CD4-positive, alpha-beta T cell treated with Interleukin-1 beta for 1 hour (primary cell): ENCODE results near the gene MAPK1.
"Not testable (repeated sequence)": the region's sequence is repeated elsewhere in the genome, so short reads cannot be mapped to it uniquely, and the experiment has no call there.

Experiments used
- DNase-seq, 2 donors: peaks; one replicate each; pipeline ENCODE4 v3.0.0-alpha.2; 2020 to 2022

The MAPK1 gene

DNA sequence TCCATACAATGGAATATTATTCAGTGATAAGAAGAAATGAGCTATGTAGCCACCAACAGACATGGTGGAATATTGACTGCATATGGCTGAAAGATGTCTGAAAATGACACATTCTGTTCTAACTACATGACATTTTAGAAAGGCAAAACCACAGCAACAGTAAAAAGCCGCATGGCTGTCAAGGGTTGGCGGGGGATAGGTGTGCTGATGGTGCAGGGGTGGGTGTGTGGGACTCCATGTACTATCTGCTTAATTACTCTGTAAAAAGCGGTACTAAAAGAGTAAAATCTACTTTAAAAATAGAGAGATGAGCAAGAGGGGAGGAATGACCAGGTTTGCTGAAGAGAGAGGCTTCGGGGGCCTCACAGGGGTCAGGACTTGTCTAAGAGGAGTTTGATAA, 115.2 kb downstream of the MAPK1 start:
- DNase-seq: no peak

DNA sequence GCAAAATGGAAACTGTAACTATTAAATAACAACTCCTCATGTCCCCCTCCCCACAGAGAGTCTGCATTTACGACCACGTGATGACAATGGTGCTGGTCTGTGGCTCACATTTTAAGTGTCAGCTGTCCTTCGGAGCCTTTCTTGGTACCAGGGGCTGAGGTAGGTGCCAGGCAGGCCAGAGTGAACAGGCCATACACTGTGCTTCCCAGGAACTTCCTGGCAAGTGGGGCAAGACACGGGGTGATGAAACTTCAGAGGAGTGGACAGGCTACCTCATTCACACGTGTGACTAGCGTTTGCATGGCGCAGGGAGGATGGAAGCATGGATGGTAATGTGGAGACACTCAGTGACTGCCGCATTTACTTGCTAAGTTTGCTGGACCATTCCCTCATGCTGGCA, 121.5 kb downstream of the MAPK1 start:
- no peak for DNase-seq

DNA sequence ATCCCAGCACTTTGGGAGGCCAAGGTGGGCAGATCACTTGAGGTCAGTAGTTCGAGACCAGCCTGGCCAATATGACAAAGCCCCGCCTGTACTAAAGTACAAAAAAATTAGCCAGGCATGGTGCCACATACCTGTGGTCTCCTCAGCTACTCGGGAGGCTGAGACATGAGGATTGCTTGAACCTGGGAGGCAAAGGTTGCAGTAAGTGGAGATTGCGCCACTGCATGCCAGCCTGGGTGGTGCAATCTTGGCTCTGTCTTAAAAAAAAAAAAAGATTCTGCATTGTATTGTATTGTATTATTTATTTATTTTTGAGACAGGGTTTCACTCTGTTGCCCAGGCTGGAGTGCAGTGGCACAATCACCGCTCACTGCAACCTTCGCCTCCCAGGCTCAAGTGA, 122.5 kb downstream of the MAPK1 start:
- not testable (repeated sequence) for DNase-seq

DNA sequence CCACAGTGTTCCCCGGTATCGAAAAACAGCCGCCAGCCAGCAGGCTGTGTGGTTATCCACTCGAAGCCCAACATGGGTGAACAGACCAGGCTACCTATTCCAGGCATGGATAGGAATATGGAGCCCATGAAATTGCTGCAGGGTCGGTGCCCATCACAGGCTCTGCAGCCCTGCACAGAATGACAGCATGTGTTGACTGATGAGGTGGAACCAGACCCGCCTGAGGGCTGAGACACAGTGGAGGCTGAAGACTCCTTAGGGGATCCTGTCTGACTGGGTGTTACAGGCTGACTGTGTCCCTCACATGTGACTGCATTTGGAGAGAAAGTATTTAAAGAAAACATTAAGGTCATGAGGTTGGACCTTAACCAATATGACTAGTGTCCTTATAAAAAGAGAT, 125.7 kb downstream of the MAPK1 start:
- no peak for DNase-seq

DNA sequence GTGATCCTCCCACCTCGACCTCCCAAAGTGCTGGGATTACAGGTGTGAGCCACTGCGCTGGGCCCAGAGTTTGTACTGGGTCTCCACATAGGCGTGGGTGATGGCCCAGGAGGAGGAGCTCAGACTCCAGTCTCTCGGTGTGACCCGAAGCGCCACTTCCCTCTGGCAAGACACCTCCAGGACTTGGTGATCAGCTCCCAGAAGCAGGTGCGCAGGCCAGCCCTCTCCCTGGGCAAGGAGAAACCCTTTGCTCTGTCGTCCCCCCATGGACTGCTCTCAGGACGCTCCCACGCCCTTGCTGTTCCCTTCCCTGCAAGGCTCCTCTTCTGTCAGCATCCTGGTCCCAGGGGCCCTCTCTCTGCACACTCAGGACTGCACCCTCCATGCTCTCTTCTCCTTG, 126.4 kb downstream of the MAPK1 start:
- no peak for DNase-seq

DNA sequence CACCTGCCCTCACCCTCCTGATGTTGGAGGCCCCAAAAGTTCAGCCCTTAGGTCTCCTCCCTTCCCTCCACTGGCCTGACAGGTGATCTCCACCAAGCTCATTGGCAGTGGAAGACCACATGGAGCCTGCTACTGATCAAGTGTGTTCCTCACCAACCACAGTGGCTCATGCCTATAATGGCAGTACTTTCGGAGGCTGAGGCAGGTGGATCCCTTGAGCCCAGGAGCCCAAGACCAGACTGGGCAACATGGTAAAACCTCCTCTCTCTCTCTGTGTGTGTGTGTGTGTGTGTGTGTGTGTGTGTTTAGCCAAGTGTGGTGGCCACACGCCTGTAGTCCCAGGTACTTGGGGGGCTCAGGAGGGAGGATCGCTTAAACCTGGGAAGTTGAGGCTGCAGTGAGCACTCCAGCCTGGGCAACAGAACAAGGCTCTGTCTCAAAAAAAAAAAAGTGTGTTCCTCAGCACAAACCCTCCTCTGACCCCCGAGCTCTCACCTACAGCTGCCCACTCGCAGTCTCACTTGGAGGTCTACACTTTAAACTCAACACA, 127.5 kb downstream of the MAPK1 start:
- DNase-seq: no peak

DNA sequence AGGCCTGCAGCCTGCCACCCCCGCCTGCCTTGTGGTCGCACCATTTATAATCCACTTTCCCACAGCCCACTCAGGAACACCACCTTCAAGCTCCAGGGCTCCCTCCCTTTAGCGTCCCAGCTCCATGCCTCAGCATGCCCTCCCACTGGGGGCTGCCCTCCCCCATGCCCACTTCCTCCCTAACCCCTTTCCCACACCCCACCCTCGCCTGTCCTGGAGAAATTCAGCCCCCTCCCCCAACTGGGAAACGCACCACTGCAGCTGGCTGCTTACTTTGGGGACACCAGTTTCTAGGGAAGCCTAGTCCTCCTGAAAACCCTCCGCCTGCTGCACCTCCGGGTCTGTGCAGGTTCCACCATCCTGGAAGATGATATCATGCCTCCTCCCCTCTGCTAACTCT, 128.5 kb downstream of the MAPK1 start:
- DNase-seq: no peak

DNA sequence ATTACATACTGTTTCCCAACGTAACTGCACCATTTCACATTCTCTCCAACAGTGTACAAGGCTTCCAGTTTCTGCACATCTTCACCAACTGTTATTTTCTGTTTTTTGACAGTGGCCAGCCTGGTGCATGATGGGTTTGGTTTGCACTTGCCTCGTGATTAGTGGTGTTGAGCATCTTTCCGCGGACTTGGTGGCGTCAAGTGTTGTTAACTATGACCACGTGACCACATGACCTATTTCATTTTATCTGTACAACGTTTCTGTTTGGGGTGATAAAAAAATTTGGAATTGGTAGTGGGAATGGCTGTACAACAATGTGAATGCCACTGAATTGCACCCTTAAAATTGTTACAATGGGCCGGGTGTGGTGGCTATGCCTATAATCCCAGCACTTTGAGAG, 129.4 kb downstream of the MAPK1 start:
- peak in 1 of 2 donors; percentile 12 for DNase-seq

DNA sequence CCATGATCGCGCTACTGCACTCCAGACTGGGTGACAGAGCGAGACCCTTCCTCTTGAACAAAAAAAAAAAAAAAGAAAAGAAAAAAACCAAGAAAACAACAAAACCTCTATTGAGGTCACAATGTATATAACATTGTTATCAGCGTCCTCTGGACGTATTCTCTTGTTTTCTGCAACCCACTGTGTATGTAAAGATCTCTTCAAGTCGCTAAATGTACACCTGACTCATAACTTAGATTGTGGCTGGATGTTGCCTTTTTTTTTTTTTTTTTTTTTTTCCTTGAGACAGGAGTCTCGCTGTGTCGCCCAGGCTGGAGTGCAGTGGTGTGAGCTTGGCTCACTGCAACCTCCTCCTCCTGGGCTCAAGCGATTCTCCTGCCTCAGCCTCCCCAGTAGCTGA, 130.5 kb downstream of the MAPK1 start:
- no peak for DNase-seq

DNA sequence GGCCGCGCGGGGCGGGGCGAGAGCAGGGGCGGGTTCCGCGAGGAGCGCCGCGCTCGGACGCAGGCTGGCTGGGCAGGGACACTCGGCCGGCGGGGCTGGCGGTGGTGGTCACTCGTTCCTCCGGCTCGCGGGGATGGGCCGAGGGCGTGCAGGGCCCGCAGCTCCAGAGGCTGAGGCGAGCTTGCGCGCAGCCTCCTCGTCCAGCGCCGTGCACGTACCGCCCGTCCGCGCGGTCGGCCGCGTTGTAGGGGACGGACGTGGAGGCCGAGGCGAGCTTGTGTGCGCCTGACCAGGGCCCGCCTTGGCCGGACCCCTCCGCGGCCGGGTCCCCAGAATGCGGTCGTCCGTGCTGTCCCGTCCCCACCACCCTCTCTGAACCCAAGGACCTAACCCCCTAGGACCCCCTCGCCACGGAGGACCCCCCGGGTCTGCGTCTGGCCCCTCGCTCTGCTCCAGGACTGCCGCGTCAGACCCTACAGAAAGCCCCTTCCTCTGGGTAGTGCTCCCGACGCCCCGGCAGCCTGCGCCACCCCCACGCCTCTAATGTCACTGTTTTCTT, 131.3 kb downstream of the MAPK1 start:
- no peak for DNase-seq

DNA sequence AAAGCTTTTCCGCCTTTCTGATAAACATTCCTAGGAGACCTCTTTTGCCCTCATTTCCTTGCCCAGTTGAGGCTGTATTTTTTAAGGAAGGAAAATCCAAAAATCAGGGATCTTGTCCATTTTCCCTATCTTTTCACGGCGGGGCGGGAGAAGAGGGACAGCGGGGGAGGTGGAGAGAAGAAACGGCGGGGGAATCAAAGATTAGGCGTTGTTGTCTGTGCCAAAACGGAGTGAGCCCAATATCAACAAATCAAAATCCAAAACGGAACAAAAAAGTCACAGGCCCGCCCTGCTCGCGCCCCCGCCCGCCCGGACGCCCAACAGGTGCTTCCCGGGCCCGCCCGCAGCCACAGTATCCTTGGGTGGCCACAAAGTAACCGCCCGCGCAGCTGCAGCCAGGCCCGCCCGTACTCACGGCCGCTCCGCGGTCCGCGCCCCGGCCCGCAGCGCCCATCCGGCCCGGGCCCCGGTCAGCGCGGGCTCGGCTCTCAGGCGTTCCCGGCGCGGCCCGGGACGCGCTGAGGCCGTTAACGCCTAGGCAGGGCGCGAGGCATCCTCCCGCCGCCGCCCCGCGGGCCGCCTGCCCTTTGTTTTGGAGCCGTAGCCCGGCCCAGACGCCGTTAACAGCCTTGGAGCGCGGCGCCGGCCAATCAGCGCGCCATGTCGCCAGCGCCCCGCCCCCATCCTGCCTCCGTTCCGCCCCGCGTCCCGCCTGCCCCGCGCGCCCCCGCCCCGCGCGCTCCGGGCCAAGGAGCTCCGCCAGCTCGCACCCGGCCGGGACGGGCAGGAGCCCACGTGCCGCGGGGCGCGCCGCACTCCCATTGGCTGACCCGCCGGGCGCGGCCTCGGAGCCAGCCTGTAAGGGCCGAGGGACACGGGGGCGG, 132.0 kb downstream of the MAPK1 start, which contains the start of gene YPEL1:
Gene YPEL1 (minus strand): TSS at position 595 of the 884 bp plus-strand sequence. CDS start 25,050 bp downstream, outside the sequence.
- DNase-seq: peak; percentile 97 to 98

DNA sequence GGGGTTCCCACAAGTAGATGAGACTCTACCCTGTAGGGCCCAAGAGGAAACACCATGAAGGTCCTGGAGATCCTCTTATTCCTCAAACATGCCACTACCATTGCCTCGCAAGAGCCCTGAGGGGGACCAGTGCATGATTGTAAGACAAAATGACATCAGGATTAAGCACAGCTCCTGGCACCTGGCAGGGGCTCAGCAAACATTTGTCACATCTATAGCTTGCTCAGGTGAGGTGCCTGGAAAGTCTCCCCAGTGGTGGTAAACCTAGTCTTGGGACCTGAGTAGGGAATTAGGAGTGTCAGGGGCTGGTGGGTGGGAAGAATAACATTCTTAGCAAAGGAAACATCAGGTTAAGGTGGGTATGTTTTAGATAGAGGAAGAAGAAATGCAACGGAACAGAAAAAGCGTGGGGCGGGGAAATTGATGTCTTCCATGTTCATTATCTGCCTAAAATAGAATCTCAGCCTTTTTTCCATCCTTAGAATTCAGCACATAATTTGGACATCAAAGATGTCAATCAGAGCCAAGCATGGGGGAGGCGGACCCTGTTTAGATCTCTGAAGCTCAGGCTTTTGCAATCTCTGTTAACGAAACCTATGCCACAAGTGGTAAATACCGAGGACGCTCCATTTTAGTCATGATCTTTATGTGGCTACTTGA, 132.8 kb downstream of the MAPK1 start:
- DNase-seq: no peak

DNA sequence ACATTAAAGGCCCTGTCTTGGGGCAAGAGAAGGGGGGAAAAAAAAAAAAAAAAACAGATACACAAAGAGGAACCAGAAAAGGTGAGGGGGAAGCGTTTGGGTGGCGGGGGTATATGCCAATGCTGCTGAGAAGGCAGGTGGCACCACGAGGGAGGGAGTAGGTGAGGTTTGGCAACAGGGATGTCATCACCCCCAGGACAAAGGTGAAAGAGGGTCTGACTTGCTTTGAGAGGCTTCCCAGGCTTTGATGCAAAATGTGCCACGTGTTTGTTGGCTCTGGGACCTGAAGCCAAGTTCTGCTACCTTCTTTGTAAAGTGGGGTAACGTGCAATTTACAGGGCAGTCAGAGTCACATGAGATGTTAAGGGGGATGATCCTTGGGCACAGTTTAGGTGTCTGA, 135.9 kb downstream of the MAPK1 start:
- DNase-seq: no peak

DNA sequence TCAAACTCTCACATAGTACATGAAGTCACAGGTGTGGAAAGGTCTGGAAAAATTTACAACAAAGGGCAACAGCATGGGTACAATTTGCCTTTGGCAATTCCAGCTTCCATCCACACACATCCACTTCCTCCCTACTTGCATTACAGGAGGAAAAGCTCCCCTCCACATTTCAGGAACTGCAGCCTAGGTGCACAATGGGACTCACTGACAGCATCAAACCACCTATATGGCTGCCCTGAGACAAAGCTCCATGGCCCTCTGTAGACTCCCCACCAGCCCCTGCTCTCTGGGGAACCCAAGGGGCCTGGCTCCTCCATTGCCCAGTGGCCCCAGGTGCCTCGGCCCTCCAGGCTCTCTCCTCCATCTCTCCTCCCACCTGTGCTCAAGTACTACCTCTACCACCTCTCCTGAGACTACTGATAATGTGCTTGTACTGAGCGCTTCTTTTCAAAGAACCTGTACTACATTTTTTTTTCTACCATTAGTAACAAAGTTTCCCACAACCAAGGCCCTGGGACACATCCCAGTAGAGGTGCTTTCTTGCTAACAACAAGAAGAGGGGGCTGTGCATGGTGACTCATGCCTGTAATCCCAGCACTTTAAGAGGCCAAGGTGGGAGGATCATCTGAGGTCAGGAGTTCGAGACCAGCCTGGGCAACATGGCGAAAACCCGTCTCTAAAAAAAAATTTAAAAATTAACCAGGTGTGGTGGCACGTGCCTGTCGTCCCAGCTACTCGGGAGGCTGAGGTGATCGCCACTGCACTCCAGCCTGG, 136.7 kb downstream of the MAPK1 start:
- no peak for DNase-seq

DNA sequence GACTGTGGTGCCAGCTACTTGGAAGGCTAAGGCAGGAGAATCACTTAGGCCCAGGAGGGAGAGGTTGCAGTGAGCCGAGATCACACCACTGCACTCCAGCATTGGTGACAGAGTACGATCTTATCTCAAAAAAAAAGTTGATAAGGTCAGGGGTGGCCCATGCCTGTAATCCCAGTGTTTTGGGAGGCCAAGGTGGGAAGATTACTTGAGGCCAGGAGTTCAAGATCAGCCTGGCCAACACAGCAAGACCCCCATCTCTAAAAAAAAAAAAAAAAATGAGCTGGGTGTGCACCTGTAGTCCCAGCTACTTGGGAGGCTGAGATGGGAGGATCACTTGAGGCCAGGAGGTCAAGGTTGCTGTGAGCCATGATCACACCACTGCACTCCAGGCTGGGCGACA, 138.3 kb downstream of the MAPK1 start:
- DNase-seq: not testable (repeated sequence)

DNA sequence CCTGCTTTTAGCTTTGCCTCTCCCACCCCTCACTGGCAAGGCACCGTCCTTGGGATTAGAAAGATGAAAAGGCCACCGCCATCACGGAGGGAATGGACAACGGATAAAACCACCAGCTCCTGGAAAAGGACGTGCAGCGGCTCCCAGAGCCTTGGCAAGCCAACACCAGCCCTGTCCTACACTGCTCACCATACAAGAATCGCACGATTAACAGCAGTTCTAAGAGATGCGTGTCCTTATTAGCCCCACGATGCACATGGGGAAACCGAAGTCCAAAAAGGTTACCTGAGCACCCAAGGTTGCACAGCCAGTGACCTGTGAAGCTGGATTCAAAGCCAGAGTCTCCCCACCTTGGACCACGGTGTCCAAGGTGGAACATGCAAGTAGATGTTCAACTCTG, 139.2 kb downstream of the MAPK1 start:
- DNase-seq: no peak

DNA sequence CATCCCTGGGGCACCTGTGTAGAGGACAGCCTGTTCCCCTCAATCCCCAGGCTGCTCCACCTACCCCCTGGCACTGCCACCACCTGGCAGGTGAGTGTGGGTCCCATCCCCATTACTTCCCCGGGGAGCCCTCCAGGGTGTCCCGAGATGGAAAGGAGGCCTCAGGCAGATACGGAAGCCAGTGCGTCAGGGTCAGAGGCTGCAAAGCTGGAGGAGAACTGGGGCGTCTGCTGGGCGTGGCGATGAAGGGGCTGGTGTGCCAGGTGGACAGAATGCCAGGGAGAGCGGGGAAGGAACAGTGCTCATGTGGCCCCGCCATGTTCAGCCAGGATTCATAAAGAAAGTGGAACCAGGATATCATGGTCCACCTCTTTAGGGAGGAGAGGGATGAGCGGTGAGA, 139.7 kb downstream of the MAPK1 start:
- DNase-seq: no peak

DNA sequence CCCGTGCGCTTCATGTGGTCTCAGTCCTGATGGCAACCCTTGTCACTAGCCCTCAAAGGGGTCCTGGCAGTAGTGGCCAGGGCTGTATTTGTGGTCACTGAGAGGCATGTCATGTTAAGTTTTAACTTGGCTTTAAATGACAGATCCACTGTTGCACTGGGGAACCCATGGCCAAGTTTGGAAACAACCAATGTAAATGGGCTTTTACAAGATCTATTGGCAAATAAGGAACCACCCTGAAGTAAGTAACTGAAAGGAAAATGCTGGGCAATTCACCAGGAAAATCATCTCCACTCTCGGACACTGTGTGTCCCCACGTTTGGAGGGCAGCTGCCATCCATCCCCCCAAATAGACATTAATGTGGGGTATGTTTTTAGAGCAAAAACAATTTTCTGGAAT, 140.3 kb downstream of the MAPK1 start:
- no peak for DNase-seq

DNA sequence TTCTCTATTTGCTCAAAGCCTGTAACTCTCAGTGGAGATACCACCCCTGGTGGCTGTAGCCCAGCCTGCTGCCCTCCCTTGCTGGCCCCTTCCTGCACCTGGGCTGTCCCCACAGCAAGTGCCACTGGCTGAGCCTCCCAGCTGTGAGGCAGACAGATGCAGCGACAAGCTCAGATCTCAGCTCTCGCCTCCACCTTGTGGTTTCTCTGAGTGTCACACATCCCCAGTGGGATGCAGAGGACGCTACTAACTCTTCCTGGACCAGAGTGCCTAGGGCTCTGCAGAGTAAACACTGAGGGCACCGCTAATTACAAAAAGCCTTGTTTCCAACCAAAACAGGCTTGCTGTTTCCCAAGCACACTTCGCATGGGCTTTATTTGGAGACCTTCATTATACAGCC, 140.8 kb downstream of the MAPK1 start:
- peak; percentile 31 to 39 for DNase-seq

DNA sequence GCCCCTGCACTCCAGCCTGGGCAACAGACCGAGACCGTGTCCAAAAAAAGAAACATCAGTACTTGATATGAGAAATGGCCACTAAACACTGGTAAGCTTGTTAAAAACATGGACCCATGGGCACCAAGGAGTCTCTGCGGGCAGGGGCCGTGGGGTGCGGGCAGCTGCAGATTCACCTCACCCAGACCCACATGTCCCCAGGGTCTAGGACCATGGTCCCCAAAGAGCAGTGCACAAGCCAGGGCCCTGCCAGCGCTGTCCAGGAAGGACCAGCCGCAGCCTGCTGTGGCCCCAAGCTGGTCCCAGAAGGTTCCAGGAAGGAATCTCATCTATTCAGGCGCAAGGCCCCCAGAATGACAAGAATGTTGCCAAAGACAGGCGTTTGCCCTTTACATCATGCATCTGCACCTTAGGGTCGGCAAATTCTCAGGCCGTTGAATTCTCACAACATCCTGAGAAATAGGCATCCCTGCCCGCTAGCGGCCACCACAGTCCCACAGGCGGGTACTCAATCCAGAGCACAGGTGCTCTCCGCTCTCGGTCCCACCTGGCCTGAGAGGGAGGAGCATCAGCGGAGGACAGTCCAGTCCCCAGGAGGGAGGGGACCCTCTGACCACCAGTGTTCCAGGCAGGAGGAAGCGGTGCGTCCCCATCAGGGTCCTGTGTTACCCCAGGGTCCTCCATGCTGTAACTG, 141.3 kb downstream of the MAPK1 start:
- no peak for DNase-seq

DNA sequence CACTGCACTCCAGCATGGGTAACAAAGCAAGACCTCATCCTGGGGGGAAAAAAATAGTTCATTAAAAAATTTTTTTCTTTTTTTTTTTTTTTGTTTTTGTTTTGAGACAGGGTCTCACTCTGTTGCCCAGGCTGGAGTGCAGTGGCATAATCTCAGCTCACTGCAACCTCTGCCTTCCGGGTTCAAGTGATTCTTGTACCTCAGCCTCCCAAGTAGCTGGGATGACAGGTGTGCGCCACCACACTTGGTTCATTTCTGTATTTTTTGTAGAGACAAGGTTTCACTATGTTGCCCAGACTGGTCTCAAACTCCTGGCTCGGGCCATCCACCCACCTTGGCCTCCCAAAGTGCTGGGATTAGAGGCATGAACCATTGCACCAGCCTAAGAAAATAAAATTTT, 142.9 kb downstream of the MAPK1 start:
- not testable (repeated sequence) for DNase-seq

DNA sequence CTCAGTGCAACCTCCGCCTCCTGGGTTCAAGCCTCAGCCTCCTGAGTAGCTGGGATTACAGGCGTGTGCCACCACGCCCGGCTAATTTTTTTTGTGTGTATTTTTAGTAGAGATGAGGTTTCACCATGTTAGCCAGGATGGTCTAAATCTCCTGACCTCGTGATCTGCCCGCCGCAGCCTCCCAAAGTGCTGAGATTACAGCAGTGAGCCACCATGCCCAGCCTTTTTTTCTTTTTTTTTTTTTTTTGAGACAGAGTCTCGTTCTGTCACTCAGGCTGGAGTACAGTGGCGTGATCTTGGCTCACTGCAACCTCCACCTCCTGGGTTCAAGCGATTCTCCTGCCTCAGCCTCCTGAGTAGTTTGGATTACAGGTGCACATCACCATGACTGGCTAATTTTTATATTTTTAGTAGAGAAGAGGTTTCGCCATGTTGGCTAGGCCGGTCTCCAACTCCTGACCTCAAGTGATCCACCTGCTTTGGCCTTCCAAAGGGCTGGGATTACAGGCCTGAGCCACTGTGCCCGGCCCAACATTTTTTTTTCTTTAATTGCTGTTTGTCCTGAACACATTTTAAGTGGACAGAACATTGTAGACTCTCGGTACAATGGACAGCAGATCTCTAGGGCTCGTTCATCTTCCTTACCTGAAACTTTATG, 146.1 kb downstream of the MAPK1 start:
- DNase-seq: not testable (repeated sequence)
